GM12873 (cell line): Measurements from ENCODE around the gene DSCAM.

ENCODE experiments used
- CTCF ChIP-seq: IDR thresholded peaks from 2 replicates; pipeline ENCODE4 v1.5.1; 2012; ENCODE audit warnings: low read depth, mild to moderate bottlenecking, moderate library complexity, low read length, control low read depth; ENCODE audit not compliant: insufficient read depth; ENCODE audit errors: missing control alignments

The DSCAM gene

GRCh38 chr21:40504825-40505224, 342.1 kb downstream of the DSCAM start:
- TF ChIP-seq CTCF: no peak

- TF ChIP-seq CTCF: no peak
Measured at GRCh38 chr21:40496116-40496515, 350.8 kb downstream of the DSCAM start.

GRCh38 chr21:40490408-40490807, 356.6 kb downstream of the DSCAM start:
- no peak for TF ChIP-seq CTCF

- TF ChIP-seq CTCF: no peak
Measured at GRCh38 chr21:40489001-40489400, 358.0 kb downstream of the DSCAM start.

GRCh38 chr21:40481764-40482163, 365.2 kb downstream of the DSCAM start:
- no peak for TF ChIP-seq CTCF

GRCh38 chr21:40474513-40474912, 372.4 kb downstream of the DSCAM start:
- no peak for TF ChIP-seq CTCF

GRCh38 chr21:40472013-40472412, 374.9 kb downstream of the DSCAM start:
- TF ChIP-seq CTCF: no peak
